Measurements from ENCODE around the gene MICOS13.

MICOS13 gene

GRCh38 chr19:5637971-5638370, 42.3 kb downstream of the MICOS13 start:
- ATAC-seq (replicated peaks; ENCODE audit: extremely low read depth, poor library complexity, severe bottlenecking) (no peak), DNase-seq (ENCODE audit: low spot score in 2 of 2) (no peak)
- no peak overlapping the region for H3K4me3 Mint-ChIP-seq
- no peaks in the 10 kb centered on the region for H3K27me3 Mint-ChIP-seq
- H3K27ac Mint-ChIP-seq (ENCODE audit: low read depth) = no peak overlapping the region
- no peaks in the 10 kb centered on the region for H3K9me3 Mint-ChIP-seq
- peaks cover 32% of the 10 kb centered on the region for H3K4me1 Mint-ChIP-seq
- peaks cover 40% of the 10 kb centered on the region for H3K36me3 Mint-ChIP-seq (ENCODE audit: insufficient read depth)

GRCh38 chr19:5635427-5635826, 44.9 kb downstream of the MICOS13 start:
- no peak overlapping the region for H3K4me3 Mint-ChIP-seq
- DNase-seq (ENCODE audit: low spot score in 2 of 2) (no peak), ATAC-seq (replicated peaks; ENCODE audit: extremely low read depth, poor library complexity, severe bottlenecking) (no peak)
- H3K36me3 Mint-ChIP-seq (ENCODE audit: insufficient read depth) = peaks cover 24% of the 10 kb centered on the region
- H3K27me3 Mint-ChIP-seq = no peaks in the 10 kb centered on the region
- H3K9me3 Mint-ChIP-seq = no peaks in the 10 kb centered on the region
- H3K4me1 Mint-ChIP-seq = peaks cover 42% of the 10 kb centered on the region
- H3K27ac Mint-ChIP-seq (ENCODE audit: low read depth) = no peak overlapping the region

GRCh38 chr19:5632657-5633056, 47.7 kb downstream of the MICOS13 start:
- H3K27ac Mint-ChIP-seq (ENCODE audit: low read depth) = no peak overlapping the region
- H3K36me3 Mint-ChIP-seq (ENCODE audit: insufficient read depth) = peaks cover 32% of the 10 kb centered on the region
- DNase-seq (ENCODE audit: low spot score in 2 of 2) (no peak), ATAC-seq (replicated peaks; ENCODE audit: extremely low read depth, poor library complexity, severe bottlenecking) (no peak)
- H3K27me3 Mint-ChIP-seq = no peaks in the 10 kb centered on the region
- H3K4me1 Mint-ChIP-seq = peaks cover 55% of the 10 kb centered on the region
- H3K4me3 Mint-ChIP-seq = peak overlapping the region; percentile 14
- H3K9me3 Mint-ChIP-seq = no peaks in the 10 kb centered on the region

GRCh38 chr19:5632241-5632612, 48.1 kb downstream of the MICOS13 start:
- Mint-ChIP-seq H3K36me3 (ENCODE audit: insufficient read depth) (peaks cover 31% of the 10 kb centered on the region), H3K4me3 (peak overlapping the region; percentile 14), H3K4me1 (peaks cover 59% of the 10 kb centered on the region), H3K27ac (ENCODE audit: low read depth) (no peak overlapping the region), H3K27me3 (no peaks in the 10 kb centered on the region), H3K9me3 (no peaks in the 10 kb centered on the region)
- ATAC-seq (replicated peaks; ENCODE audit: extremely low read depth, poor library complexity, severe bottlenecking) (no peak), DNase-seq (ENCODE audit: low spot score in 2 of 2) (no peak)

GRCh38 chr19:5631567-5632240, 48.6 kb downstream of the MICOS13 start:
- no peaks in the 10 kb centered on the region for H3K27me3 Mint-ChIP-seq

GRCh38 chr19:5628919-5629481, 51.3 kb downstream of the MICOS13 start:
- peaks cover 69% of the 10 kb centered on the region for H3K4me1 Mint-ChIP-seq
- peaks cover 47% of the 10 kb centered on the region for H3K36me3 Mint-ChIP-seq (ENCODE audit: insufficient read depth)
- no peak overlapping the region for H3K4me3 Mint-ChIP-seq
- H3K27me3 Mint-ChIP-seq = no peaks in the 10 kb centered on the region
- H3K9me3 Mint-ChIP-seq = no peaks in the 10 kb centered on the region
- no peak overlapping the region for H3K27ac Mint-ChIP-seq (ENCODE audit: low read depth)
- DNase-seq (ENCODE audit: low spot score in 2 of 2) (no peak), ATAC-seq (replicated peaks; ENCODE audit: extremely low read depth, poor library complexity, severe bottlenecking) (no peak)

More at GRCh38 chr19:5631567-5632240, 48.6 kb downstream of the MICOS13 start:
- ATAC-seq (replicated peaks; ENCODE audit: extremely low read depth, poor library complexity, severe bottlenecking) (no peak), DNase-seq (ENCODE audit: low spot score in 2 of 2) (no peak)
- H3K9me3 Mint-ChIP-seq = no peaks in the 10 kb centered on the region
- H3K4me3 Mint-ChIP-seq = no peak overlapping the region
- peak overlapping the region; percentile 44 for H3K27ac Mint-ChIP-seq (ENCODE audit: low read depth)
- peaks cover 60% of the 10 kb centered on the region for H3K4me1 Mint-ChIP-seq
- peaks cover 33% of the 10 kb centered on the region for H3K36me3 Mint-ChIP-seq (ENCODE audit: insufficient read depth)

- Mint-ChIP-seq H3K27me3 (no peaks in the 10 kb centered on the region), H3K9me3 (no peaks in the 10 kb centered on the region), H3K4me3 (no peak overlapping the region), H3K27ac (ENCODE audit: low read depth) (no peak overlapping the region), H3K4me1 (peaks cover 74% of the 10 kb centered on the region), H3K36me3 (ENCODE audit: insufficient read depth) (peaks cover 50% of the 10 kb centered on the region)
- DNase-seq (ENCODE audit: low spot score in 2 of 2) (no peak), ATAC-seq (replicated peaks; ENCODE audit: extremely low read depth, poor library complexity, severe bottlenecking) (no peak)
These were observed 51.9 kb downstream of the MICOS13 start for GRCh38 chr19:5628461-5628860.

All from central memory CD8-positive, alpha-beta T cell (primary cell).